CD1c-positive myeloid dendritic cell (primary cell): ENCODE data around the gene PPP4C.
"Not testable (repeated sequence)": the region's sequence is repeated elsewhere in the genome, so short reads cannot be mapped to it uniquely, and the experiment has no call there.

ENCODE experiments used
- DNase-seq: peaks from one replicate; pipeline ENCODE4 v3.0.0-alpha.2; 2016; ENCODE audit errors: extremely low spot score

Gene PPP4C

GRCh38 chr16:30125690-30126089 is 49.9 kb downstream of the PPP4C start:
- DNase-seq = not testable (repeated sequence)

DNA sequence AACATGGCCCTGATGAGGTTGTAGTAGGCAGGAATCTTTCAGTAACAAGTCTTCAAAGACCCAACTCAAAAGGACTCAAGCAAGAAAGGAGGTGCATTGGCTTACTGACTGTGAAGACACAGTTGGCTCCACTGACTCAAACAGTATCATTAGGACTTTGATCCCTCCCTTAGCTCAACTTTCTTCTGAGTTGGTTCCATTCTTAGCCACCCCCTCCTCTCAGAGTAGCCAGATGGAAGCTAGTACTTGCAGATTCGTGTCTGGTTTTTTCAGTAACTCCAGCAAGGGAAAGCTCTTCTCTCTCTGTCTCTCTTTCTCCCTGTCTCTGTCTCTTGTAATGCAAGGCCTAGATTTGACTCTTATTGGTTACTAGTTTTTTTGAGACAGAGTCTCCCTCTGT is 52.2 kb downstream of the PPP4C start:
- DNase-seq = no peak

DNA sequence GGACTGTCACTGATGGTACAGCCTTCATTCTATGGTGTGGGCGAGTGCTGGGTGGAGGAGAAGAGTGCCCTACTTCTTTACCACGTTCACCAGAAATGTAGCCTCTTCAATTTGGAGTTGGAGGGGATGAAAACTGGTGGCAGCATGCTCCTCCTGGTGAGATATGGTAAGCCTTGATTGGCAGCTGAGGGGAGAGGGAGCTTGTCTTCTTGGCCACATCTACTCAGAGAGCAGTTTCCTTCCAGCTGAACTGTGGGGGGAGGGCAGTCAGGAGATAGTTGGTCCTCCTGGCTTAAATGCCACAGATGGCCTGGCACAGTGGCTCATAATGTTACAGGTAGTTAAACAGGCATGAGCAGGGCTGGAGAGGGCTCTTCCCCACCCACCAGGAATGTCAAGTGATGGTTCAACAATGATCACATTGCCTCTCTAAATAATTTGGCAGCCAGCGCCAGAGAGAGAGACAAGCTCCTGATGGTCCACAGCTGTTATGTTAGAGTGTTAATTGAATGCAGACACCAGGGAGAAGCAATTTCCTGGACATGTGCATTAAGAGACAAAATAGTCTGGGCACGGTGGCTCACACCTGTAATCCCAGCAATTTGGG is 56.2 kb downstream of the PPP4C start:
- DNase-seq = no peak

DNA sequence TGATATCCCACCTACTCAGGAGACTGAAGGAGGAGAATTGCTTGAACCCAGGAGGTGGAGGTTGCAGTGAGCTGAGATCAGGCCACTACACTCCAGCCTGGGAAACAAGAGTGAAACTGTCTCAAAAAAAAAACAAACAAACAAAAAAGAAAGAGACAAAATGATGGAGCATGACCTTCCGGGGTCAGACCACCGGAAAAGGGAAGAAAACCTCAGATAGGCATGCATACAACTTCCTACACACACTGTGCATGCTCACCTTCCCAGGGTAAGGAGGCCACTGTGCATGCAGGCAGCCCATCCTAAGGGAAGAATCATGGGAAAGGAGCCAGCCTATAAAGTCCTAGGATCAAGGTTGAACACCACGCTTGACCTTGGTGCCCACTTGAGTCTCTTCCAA is 56.8 kb downstream of the PPP4C start:
- DNase-seq = no peak
